HG02759 (cell line): Measurements from ENCODE around the gene FABP6.
"Not testable (repeated sequence)": the region's sequence is repeated elsewhere in the genome, so short reads cannot be mapped to it uniquely, and the experiment has no call there.

Experiments used
- ATAC-seq: cut with Tn5 transposase; IDR thresholded peaks from one replicate; pipeline ENCODE4 v1.9.1; 2021; ENCODE audit warnings: mild to moderate bottlenecking, moderate library complexity; ENCODE audit not compliant: unreplicated experiment

Gene FABP6

DNA sequence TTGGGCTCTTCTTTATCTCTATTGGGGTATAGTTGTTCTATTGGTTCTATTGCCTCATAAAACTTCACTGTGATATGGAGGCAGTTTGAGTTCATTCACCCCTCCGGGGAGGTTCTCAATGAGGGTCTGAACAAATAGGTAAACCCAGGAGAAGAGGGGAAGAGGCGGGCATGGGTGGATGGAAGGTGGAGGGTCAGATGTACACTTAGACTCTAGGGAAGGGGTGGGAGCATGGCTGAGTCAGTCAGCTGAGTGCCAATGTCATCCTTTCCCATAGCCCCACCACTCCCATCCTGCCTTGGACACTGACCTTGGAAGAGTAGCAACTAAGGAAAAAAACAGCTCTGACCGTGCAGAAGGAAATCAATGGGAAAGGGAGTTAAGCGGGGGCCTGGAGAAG is 9.9 kb upstream of the FABP6 start:
- ATAC-seq: no peak

DNA sequence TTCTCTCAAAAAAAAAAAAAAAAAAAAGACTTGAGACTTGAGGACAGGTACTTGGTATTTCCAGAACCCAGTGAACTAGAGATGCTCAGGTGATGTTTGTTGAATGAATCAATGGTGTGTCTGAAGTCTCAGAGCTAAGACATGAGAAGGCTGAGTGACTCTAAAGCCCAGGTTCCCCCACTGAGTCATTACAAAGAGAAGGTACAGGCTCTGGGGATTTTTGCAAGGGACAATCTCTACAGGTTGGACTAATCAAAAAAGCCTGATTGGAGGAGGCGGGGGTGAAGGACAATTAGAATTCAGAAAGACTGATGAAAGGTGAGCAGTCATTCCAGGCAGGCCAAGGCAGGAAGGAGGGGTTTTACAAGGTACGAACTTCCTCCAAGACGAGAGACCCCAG is 8.2 kb upstream of the FABP6 start:
- ATAC-seq: peak; percentile 85

DNA sequence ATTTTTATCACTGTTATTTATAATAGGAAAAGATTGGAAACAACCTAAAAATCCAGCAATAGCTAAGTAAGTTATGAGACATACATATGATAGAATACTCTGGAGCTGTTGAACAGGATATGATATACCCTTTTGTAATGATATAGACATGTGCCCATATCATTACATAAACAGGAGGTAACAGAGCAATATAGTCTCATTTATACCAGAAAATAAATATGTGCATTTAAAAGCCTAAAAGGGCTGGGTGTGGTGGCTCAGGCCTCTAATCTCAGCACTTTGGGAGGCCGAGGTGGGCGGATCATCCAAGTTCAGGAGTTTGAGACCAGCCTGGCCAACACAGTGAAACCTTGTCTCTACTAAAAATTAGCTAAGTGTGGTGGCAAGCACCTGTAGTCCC is 2.3 kb upstream of the FABP6 start:
- ATAC-seq: no peak

DNA sequence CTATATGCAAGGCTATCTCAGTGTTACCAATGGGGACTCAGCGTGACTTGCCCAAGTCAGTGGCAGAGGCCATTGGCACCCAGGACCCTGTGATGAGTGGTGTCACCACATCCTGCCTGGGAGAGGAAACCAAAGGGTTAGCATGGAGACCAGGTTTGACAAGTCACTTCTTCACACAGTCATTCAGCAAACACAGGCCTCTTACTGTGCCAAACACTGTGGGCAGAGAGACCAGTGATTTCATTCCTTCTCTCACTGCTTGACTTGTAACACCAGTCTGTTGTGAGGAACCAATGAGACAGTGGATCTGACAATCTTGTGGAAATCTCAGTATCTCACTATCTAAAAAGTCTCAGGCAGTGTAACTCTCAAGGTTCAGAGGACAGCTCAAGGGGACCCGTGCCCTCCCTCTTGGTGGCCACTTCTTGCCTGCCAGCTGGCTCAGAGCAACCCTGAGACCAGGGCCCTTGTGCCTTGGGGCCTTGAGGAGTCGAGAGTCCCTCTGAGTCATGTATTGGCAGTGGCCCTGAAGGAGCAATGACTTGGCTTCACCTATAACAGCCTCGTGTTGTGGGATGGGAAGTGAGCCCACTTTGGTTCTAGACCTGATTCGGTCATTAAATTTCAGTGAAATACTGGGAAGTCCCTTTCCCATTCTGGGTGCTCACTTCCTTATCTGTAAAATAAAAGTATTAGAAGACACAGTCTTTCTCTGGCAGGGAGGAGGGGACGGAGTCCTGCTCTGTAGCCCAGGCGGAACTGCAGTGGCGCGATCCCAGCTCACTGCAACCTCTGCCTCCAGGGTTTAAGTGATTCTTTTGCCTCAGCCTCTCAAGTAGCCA is 1.6 kb downstream of the FABP6 start:
- peak; percentile 69 for ATAC-seq

DNA sequence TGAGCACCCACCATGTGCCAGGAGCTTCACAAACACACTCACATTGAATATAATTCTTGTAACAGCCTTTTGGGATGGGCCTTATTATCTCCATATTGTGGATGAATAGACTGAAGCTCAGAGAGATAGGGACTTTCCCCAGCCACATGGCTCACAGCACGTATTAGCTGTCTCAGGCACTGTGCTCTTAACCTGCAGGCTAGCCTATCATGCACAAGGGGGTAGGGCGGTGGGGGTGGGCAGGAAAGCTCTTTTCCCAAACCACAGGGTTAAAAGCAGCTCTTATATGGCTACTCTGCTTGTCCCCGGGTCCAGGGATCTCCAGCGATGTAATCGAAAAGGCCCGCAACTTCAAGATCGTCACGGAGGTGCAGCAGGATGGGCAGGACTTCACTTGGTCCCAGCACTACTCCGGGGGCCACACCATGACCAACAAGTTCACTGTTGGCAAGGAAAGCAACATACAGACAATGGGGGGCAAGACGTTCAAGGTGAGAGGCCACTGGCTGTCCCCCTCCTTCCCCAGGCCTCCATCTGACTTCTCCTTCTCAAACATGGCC is 2.6 kb downstream of the FABP6 start:
- peak; percentile 53 for ATAC-seq

DNA sequence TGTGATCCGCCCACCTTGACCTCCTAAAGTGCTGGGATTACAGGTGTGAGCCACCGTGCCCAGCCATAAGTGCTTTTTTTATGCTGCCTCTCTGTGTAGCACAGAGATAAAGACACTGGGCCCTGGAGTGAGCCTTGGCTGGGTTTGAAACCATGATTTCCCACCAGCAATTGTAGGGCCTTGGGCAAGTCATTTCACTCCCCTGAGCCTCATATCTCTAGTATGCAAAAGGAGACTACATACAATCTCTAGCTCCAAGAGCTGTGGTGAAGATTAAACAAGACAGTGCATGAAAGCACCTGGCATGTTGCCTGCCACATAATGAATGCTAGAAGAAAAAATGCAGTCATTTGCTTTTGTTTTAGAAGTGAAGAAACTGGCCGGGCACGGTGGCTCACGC is 3.9 kb downstream of the FABP6 start:
- ATAC-seq: no peak

DNA sequence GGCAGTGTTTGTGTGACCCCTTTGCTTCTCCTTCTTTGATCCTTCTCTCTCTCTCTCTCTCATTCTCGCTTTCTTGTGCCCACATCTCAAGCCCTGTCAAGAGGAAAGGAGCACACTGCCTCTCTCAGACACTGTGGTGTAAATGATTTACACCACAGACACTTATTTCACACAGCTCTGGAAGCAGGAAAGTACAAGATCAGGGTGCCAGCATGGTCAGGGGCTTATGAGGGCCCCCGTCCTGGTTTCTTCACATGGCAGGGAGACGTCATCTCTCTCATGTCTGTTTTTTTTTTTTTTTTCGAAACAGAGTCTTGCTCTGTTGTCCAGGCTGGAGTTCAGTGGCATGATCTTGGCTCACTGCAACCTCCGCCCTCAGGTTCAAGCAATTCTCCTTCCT is 6.4 kb downstream of the FABP6 start:
- no peak for ATAC-seq

DNA sequence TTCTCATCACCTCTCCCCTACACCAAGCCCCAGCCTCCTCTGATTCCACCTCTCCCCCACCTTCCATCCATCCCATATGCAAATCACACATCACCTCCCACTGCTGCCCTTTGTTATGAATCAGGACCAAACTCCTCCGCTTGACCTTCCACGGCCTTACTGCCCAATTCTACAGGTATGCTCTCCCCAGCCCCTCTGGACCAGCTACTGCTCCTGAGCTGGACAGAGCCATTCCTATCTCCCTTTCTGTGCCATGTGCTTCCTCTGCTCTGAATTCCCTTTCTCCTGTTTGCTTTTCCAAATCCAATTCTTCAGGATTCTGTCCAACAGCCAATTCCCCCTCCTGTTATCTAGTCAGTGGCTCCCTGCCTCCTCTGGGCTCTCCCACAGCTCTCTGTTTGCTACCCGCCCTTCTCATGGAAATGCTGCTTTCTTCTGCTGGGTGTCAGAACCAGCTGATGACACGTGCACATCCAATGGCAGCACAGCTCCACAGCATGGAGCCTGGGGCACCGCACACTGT is 8.3 kb downstream of the FABP6 start:
- no peak for ATAC-seq

DNA sequence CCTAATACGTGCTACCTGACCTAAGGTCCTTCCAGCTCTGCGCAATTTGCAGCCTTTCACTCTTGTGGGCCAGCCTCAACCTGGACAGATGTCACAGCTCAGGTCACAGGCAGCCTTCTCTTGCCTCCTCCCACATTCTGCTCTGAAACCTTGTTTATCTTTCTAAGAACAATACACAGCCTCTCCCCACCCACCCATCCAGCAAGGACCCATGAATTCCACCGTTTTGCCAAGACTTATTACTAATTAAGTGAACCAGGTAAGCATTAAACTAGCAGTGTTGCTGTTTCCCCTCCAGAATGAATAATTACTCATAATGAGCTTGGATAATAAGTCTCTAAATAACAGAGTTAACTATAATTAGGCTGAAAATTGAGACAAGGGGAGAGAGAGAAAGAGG is 11.0 kb downstream of the FABP6 start:
- no peak for ATAC-seq

DNA sequence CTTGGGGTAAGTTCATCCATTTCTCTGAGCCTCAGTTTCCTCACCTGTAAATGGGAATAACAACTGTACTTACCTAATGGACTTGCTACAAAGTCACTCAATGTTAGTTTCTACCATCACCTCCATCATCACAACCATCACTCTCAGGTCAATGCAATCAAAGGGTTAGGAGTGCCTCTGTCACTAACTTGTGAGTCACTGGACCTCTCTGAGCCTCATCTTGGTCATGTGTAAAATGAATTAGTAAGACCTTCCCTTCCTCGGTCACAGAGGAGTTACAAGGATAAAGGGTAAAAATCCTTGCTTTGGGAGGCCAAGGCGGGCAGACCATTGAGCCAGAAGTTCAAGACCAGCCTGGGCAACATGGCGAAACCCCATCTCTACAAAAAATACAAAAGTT is 12.8 kb downstream of the FABP6 start:
- ATAC-seq: no peak

DNA sequence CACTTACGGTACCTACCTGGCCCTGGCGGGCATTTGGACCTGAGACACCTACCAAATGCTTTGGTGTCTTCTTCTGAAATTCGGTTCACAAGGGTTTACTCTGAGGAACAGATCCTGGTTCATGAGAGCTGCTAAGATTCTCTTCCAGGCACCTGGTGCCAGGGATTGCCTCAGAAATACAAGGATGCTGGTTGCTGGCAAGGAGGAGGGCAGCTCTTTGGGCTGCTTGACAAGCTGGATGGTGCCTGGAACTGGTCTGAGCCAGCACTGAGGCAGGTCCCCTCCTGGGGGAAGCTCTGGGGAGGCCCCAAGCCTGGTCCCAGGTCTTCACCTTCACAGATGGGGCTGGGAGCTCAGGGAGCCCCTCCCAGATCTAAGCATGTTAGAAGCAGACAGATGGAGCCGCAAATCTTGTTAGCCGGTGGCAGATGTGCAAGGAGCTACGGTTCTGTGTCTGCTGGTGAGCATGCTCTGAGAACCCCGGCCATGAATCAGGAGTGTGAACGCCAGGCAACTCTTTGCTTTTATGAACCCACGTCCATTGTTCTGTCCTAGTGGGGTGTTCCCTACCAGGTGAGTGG is 16.3 kb downstream of the FABP6 start:
- ATAC-seq: no peak

DNA sequence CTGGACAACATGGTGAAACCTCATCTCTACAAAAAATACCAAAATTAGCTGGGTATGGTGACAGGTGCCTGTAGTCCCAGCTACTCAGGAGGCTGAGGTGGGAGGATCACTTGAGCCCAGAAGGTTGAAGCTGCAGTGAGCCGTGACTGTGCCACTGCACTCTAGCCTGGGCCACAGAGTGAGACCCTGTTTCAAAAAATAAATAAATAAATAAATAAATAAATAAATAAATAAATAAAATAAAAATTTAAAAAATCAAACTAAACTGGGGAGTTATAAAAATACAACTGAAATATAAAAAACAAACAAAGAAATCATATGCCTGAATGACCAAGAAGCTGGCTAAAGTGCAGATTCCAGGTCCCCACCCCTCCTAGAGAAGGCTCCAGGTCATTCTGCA is 20.3 kb downstream of the FABP6 start:
- ATAC-seq: not testable (repeated sequence)

DNA sequence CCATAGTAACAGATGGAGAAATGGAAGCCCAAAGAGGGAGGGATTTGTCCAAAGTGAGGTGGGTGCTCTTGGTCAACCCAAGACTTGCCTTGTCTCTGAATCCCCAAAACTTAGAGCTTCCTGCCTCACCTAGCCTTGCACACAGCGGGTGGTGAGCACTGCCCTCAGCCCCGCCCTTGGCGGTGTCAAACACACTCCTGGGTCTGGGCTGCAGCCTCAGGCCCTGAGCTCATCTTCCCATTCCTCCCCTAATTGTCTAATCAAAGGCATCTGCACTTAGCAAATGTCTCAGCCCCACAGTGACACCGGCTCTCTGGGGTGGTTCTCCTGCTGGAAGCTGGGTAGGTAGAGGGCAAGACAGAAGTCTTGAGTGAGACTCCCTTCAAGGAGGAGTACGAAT is 20.9 kb downstream of the FABP6 start:
- ATAC-seq: no peak

DNA sequence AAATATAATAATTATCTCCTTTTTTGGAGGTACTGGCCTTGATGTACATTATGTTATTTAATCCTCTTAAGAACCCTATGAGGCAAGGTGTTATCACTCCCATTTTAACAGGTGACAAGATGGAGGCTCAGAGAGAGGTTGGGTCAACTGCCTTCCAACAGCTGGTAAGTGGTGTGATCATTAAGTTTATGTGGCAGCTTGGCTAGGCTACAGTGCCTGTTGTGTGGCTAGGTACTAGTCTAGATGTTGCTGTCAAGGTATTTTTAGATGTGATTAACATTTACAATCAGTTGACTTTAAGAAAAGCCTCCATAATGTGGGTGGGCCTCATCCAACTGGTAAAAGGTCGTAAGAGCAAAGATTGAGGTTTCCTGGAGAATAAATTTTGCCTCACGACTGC is 21.5 kb downstream of the FABP6 start:
- no peak for ATAC-seq

DNA sequence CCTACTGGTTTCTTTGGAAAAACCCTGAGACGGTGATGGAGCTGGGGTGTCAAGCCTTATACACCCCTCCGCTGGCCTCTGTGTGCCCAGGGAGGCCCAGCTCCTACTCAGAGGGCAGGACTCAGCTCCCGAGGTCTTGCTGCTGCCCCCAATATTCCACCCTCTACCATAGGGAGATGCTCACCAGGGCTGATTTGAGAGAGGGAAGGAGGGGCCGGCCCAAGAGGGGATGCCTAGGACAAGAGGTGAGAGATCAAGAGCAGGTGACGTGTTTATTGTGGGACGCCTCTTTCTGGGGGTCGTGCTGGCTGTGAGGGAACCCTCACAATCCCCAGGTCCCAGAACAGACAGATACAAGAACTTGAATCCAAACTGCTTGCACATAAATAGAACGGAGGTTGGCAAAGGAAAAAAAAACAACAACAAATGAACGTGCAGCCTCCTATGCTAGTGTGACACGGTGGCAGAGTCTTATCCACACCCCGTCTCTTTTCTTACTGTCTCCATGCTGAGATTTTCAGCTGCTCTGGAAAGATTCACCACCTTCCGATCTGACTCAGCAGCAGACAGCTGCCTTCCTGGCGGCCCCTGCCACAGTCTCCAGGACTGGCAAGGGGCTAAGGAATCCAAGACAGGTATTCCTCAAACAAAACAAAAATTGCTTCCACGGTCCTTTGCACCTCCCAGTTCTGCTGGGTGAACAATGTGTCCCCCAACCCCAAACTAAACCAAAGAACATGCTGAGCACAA is 22.3 kb downstream of the FABP6 start:
- ATAC-seq: no peak

DNA sequence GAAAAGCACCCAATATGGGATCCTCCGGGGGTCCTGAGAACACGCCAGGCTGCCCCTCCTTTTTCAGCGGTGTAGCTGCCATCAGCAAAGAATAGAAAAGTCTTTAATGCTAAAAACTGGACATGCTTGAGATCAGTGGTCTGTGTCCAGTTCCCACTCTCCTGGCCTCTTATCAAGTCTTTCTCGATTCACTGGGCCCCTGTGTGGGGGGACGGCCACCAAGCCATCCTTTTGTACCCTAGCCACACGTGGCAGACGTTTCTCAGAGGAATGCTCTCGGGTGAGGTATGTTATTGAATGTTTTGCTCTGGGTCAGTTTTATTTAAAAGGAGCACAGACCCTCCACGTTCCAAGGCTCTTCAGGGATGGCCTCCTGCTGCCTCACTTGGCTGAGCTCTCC is 23.6 kb downstream of the FABP6 start:
- ATAC-seq: no peak

DNA sequence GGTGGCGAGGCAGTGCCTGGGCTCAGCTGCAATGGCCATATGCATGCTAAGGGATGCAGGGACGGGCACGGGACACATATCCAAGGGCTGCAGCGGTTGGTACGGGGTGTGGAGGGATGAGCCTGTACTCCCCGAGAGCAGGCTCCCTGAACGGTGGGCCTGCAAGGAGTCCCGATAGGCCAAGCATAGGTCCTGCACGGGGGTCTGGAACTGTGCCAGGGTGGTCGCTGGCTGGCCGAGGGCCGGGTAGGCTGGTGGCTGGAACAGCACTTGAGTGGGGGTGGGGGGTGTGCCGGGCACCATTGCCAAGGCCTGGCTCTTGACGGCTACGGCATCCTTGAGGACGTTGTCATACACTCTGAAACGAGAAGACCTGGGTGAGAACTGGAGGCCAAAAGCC is 24.1 kb downstream of the FABP6 start:
- no peak for ATAC-seq

DNA sequence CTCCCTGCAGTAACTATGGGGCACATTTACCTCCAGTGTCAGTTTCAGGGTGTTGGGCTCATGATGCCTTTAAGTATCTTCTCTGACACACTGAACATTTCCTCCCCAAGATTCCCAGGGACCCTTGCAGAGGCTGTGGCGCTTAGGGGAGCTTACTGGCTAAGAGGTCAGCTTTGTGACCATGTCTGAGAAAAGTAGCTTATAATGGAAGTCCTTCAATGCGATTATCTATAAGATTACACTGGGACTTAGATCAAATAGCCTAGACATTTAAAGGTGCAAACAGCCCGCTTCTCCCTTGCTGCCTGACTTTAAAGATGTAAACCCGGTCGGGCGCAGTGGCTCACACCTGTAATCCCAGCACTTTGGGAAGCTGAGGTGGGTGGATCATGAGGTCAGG is 25.4 kb downstream of the FABP6 start:
- no peak for ATAC-seq

DNA sequence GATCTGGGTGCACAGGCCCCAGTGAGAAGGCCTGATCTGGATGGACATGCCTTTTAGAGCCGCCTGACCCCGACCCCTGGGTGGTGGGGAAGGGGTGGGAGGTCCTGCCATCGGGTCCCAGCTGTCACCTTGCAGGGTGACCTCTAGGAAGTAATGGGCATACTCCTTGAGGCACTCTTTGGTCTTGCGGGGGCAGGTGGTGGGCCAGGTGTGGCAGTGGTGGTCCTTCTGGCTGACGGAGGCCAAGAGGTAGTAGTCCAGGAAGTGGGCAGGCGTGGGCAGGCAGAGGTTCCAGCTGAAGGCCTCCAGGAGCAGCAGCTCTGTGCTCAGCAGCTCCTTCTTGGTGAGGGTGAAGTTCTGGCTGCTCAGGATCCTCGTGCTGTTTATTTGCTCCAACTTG is 30.0 kb downstream of the FABP6 start:
- ATAC-seq: no peak

DNA sequence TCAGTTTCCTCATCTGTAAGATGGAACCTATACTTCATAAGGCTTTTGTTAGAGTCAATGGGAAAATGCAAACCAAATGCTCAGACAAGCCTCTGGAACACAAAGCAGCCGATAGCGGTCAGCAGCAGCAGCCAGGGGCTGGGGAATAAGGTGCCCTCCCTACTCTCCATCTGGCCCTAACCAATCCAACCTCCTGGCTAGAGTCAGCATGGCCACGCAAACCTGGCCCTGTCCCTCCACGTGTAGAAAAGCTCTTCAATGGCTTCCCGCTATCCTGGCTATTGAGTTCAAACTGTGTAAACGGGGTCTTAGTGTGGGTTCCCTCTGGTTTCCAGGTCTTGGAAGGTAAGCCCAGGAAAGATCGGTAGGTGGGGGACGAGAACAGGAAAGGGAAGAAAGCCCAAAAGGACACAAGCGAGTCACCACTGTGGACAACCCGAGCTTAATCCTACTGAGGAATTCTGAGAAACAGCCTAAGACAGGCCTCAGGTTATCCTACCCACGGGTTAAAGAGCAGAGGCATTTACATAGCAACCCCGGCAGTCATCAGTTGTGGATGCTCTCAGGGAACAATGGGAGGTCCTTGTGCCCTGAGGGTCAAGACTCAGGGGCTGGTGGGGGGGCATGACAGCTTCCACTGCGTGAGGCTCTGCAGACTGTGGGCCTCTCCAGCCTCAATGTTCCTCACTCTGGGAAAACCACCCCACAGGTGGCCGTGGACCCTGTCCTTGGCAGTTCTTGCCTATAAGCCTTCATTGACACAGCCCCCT is 30.9 kb downstream of the FABP6 start:
- ATAC-seq: no peak
